Measurements from ENCODE around the gene RSAD2. TPM values are rescaled to one million over a fixed set of nuclear protein-coding genes. Genes with fewer than 3 reads are reported as not detected.

The RSAD2 gene
- total and polyA plus RNA-seq, 9 of the 15 experiments (the other 6 are each of a cell fraction or from before 2014, with no cell fraction given): 0.15 to 1.4 (median 0.28) TPM

DNA sequence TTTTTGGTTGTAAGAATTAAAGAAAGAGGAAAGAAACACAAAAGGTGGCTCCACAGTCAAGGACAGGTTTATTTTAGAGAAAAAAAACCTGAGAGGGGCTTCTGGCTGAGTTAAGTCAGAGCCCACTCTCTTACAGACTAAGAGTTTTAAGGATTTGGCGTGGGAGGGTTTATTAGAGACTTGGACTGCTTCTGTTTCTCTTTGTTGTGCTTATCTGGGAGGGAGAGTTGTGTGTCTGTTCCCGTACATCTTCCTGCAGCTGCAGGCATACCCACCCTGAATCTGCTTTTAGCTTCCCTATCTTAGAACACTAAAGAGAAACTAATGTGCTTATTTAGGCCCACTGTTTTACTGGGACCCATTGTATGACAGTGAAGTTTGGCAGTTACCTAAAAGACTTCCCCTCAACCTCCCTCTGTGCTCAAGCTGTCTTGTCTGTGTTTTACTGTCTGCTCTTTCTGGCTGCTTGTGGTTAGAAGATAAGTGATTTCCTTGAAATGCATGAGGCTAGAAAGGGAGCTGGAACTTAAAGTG is 2.7 kb downstream of the RSAD2 start (continued):
- TF ChIP-seq HDAC6 (IDR thresholded peaks at IDR 0.05; ENCODE audit: low read depth, low read length) (no peak), ATF7 (IDR thresholded peaks at IDR 0.05) (peak; percentile 53; the same call in 1 of the 2 replicates), ZKSCAN1 (IDR thresholded peaks at IDR 0.05; ENCODE audit: low read depth, low read length) (no peak), NR2C2 (CRISPR knock-in tag; IDR thresholded peaks at IDR 0.05) (no peak), NR2C2 (tag; IDR thresholded peaks at IDR 0.05) (no peak; the same call in 1 of the 2 replicates), ZZZ3 (IDR thresholded peaks at IDR 0.05) (no peak), REST (IDR thresholded peaks at IDR 0.05; ENCODE audit: borderline replicate concordance) (peak; percentile 28; the same call in 1 of the 2 replicates), REST (CRISPR knock-in tag; IDR thresholded peaks at IDR 0.05; ENCODE audit: low read depth) (no peak), GATA2 (CRISPR knock-in tag; IDR thresholded peaks at IDR 0.05) (peak; percentile 90), TRIM25 (IDR thresholded peaks at IDR 0.05; ENCODE audit: borderline replicate concordance) (no peak), ZNF57 (CRISPR knock-in tag; IDR thresholded peaks at IDR 0.05) (no peak), HMG20B (CRISPR knock-in tag; IDR thresholded peaks at IDR 0.05) (no peak), CEBPG (CRISPR knock-in tag; IDR thresholded peaks at IDR 0.05) (no peak), CEBPG (tag; conservative IDR thresholded peaks at IDR 0.05 in 1 of 2, IDR thresholded peaks at IDR 0.05 in 1 of 2) (no peak), ARID1B (IDR thresholded peaks at IDR 0.05) (peak; percentile 97)
